Endodermal cell (in vitro differentiated cells): Measurements from ENCODE around the gene HRG. TPM values are rescaled to one million over a fixed set of nuclear protein-coding genes. Genes with fewer than 3 reads are reported as not detected.
A peak's percentile ranks its signal among the peaks of the same experiment; 100 is the strongest.

Experiments
- DNase-seq: peaks from one replicate; pipeline ENCODE4 v3.0.0-alpha.2; 2017
- H3K27ac ChIP-seq: 2 replicates; pipeline ENCODE4 v1.5.1; 2013; ENCODE audit warnings: mild to moderate bottlenecking, low read depth, low read length, moderate library complexity
- H3K27me3 ChIP-seq: 2 replicates; pipeline ENCODE4 v1.6.1; 2013; ENCODE audit warnings: mild to moderate bottlenecking, low read length, moderate library complexity; ENCODE audit not compliant: insufficient read depth, control insufficient read depth, poor library complexity, severe bottlenecking
- H3K36me3 ChIP-seq: 2 replicates; pipeline ENCODE4 v1.7.0; 2013; ENCODE audit warnings: mild to moderate bottlenecking, low read length, moderate library complexity; ENCODE audit not compliant: control insufficient read depth, insufficient read depth
- H3K4me1 ChIP-seq: one replicate; pipeline ENCODE4 v1.7.0; 2013; ENCODE audit warnings: low read length; ENCODE audit not compliant: control insufficient read depth, insufficient read depth
- H3K4me3 ChIP-seq: 2 replicates; pipeline ENCODE4 v1.5.1; 2013; ENCODE audit warnings: mild to moderate bottlenecking, low read length, moderate library complexity
- H3K9ac ChIP-seq: 2 replicates; pipeline ENCODE4 v1.6.1; 2013; ENCODE audit warnings: mild to moderate bottlenecking, low read length, moderate library complexity; ENCODE audit not compliant: poor library complexity, severe bottlenecking; ENCODE audit errors: extremely low read depth
- H3K9me3 ChIP-seq: 2 replicates; pipeline ENCODE4 v1.6.1; 2013; ENCODE audit warnings: mild to moderate bottlenecking, low read length, moderate library complexity; ENCODE audit not compliant: control insufficient read depth
- H3K27ac Mint-ChIP-seq: 2 replicates; pipeline ENCODE4 v1.8.0; 2020; ENCODE audit warnings: mixed read lengths
- H3K27me3 Mint-ChIP-seq: 2 replicates; pipeline ENCODE4 v1.8.0; 2021; ENCODE audit warnings: mild to moderate bottlenecking, mixed read lengths; ENCODE audit not compliant: insufficient read depth
- H3K36me3 Mint-ChIP-seq: 2 replicates; pipeline ENCODE4 v1.8.0; 2020; ENCODE audit warnings: low read depth, mixed read lengths
- H3K4me1 Mint-ChIP-seq: 2 replicates; pipeline ENCODE4 v1.8.0; 2020; ENCODE audit warnings: mixed read lengths
- H3K4me3 Mint-ChIP-seq: 2 replicates; pipeline ENCODE4 v1.8.0; 2020; ENCODE audit warnings: mild to moderate bottlenecking, moderate library complexity, mixed read lengths
- H3K9me3 Mint-ChIP-seq: 2 replicates; pipeline ENCODE4 v1.8.0; 2020; ENCODE audit warnings: mild to moderate bottlenecking, mixed read lengths
- CTCF ChIP-seq: fragments of 200-600 bp; sonication (generic); conservative IDR thresholded peaks from 2 replicates; pipeline ENCODE4 v1.5.0; 2021; ENCODE audit warnings: antibody characterized with exemption, mild to moderate bottlenecking
- WGBS, 2 experiments: methylation state at CpG; one replicate each; pipeline versions ENCODE4 v1.1.5 to v1.1.7; 2013; ENCODE audit warnings: missing lambda C conversion rate in 2 of 2, mixed read lengths in 1 of 2; ENCODE audit not compliant: insufficient coverage in 1 of 2, insufficient read length in 1 of 2; 5-methylcytosine and 5-hydroxymethylcytosine counted together
- total RNA-seq, 2 donors: library from RNA; stranded (reverse); fragmentation: NEBNext Ultra II Directional in 1 of 2; extraction: Animal tissue kit (Norgen Biotek cat#: 25700) in 1 of 2; gene quantifications; 2 replicates in 1 of 2; 3 replicates in 1 of 2; pipeline ENCODE4 v1.2.1, GENCODE V29; 2021

Gene HRG
- total RNA-seq, 2 donors from 2014 or later = not detected

DNA sequence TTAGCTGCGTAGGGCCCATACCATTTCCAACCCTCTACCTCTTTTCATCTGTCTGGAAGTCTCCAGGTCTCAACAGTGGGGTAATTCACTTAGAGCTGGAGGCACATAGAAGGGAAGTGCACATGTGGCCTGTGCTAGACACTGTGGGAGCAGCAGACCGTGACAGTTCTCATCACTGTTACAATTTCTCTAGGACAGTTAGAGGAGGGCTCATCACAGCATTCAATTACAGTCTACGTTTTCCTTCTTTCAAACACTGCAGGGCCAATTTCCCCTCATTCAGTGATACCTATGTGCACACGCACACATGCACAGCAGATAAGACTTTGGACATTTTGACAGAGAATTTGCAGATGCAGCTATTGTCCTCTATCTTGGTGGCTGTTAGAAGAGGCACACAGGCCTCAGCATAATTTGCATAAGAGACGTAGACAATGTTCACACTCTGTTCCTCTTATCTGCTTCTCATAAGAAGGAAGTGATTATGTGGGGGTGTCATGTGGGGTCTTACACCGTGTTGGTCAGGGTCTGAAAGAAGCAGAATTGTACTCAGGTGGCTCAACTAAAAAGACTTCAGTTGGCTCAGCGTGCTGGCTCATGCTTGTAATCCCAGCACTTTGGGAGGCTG, 12.6 kb upstream of the HRG start:
- H3K27me3 Mint-ChIP-seq = peaks cover 4% of the 10 kb centered on the region
- peaks cover 5% of the 10 kb centered on the region for H3K36me3 Mint-ChIP-seq
- no peak overlapping the region for H3K4me3 Mint-ChIP-seq
- peaks cover 18% of the 10 kb centered on the region for H3K4me1 Mint-ChIP-seq
- no peak for DNase-seq
- WGBS, 2 experiments = 90 to 91% methylated on average over 5 to 7 of the region's 7 CpGs
- no peak for TF ChIP-seq CTCF
- Histone ChIP-seq H3K36me3 (no peaks in the 10 kb centered on the region), H3K4me1 (peaks cover 2% of the 10 kb centered on the region), H3K27ac (no peak overlapping the region), H3K4me3 (no peak overlapping the region), H3K27me3 (no peaks in the 10 kb centered on the region), H3K9me3 (peaks cover 17% of the 10 kb centered on the region), H3K9ac (no peak overlapping the region)
- peaks cover 16% of the 10 kb centered on the region for H3K9me3 Mint-ChIP-seq
- no peak overlapping the region for H3K27ac Mint-ChIP-seq

- DNase-seq = peak; percentile 89
- H3K4me3 Mint-ChIP-seq = no peak overlapping the region
These were observed 11.8 kb upstream of the HRG start for GRCh38 chr3:186653984-186654383.

GRCh38 chr3:186663361-186664118, 2.3 kb upstream of the HRG start:
- Histone ChIP-seq H3K36me3 (no peaks in the 10 kb centered on the region), H3K9me3 (peaks cover 1% of the 10 kb centered on the region), H3K9ac (peak overlapping the region; percentile 16), H3K27ac (no peak overlapping the region), H3K4me1 (peaks cover 12% of the 10 kb centered on the region), H3K27me3 (no peaks in the 10 kb centered on the region), H3K4me3 (peak overlapping the region; percentile 39)
- DNase-seq = peak; percentile 67
- H3K36me3 Mint-ChIP-seq = peaks cover 6% of the 10 kb centered on the region
- TF ChIP-seq CTCF = no peak
- peaks cover 59% of the 10 kb centered on the region for H3K4me1 Mint-ChIP-seq
- H3K4me3 Mint-ChIP-seq = peak overlapping the region; percentile 28
- peak overlapping the region; percentile 89 for H3K27ac Mint-ChIP-seq
- peaks cover 6% of the 10 kb centered on the region for H3K27me3 Mint-ChIP-seq
- H3K9me3 Mint-ChIP-seq = peaks cover 15% of the 10 kb centered on the region
- 11 to 27% methylated on average over 7 of the region's 7 CpGs for WGBS, 2 experiments

More at GRCh38 chr3:186653984-186654383, 11.8 kb upstream of the HRG start:
- Histone ChIP-seq H3K4me3 (no peak overlapping the region), H3K9me3 (peaks cover 22% of the 10 kb centered on the region), H3K27ac (no peak overlapping the region), H3K36me3 (no peaks in the 10 kb centered on the region), H3K9ac (no peak overlapping the region), H3K4me1 (peaks cover 2% of the 10 kb centered on the region), H3K27me3 (no peaks in the 10 kb centered on the region)
- Mint-ChIP-seq H3K36me3 (peaks cover 7% of the 10 kb centered on the region), H3K27me3 (peaks cover 6% of the 10 kb centered on the region), H3K4me1 (peaks cover 18% of the 10 kb centered on the region), H3K9me3 (peaks cover 24% of the 10 kb centered on the region), H3K27ac (no peak overlapping the region)
- peak; percentile 65 for TF ChIP-seq CTCF
- WGBS, 2 experiments = 59 to 69% methylated on average over 3 to 6 of the region's 6 CpGs
